Smooth muscle cell (in vitro differentiated cells): ENCODE measurements around the gene PRKAR1A. TPM values are rescaled to one million over a fixed set of nuclear protein-coding genes. Genes with fewer than 3 reads are reported as not detected.

Source experiments
- DNase-seq: peaks from one replicate; lab custom pipeline; 2025; ENCODE audit not compliant: unreplicated experiment; lab: John Stamatoyannopoulos, UW
- H2AFZ ChIP-seq: fragments of 200-600 bp; sonication (generic); 2 replicates; pipeline ENCODE4 v1.6.0; 2016; ENCODE audit warnings: antibody characterized with exemption, low read depth, mild to moderate bottlenecking
- H3F3A ChIP-seq: fragments of 200-600 bp; sonication (generic); 2 replicates; pipeline ENCODE4 v1.6.0; 2017; ENCODE audit warnings: antibody characterized with exemption, low read depth
- H3K27ac ChIP-seq: fragments of 200-600 bp; sonication (generic); 2 replicates; pipeline ENCODE4 v1.5.1; 2016; ENCODE audit warnings: low read depth, mild to moderate bottlenecking
- H3K27me3 ChIP-seq: fragments of 200-600 bp; sonication (generic); 2 replicates; pipeline ENCODE4 v1.6.1; 2016; ENCODE audit warnings: low read depth, mild to moderate bottlenecking
- H3K36me3 ChIP-seq: fragments of 200-600 bp; sonication (generic); 2 replicates; pipeline ENCODE4 v1.5.1; 2016; ENCODE audit warnings: low read depth
- H3K4me1 ChIP-seq: fragments of 200-600 bp; sonication (generic); 2 replicates; pipeline ENCODE4 v1.5.1; 2016; ENCODE audit warnings: low read depth
- H3K4me2 ChIP-seq: fragments of 200-600 bp; sonication (generic); 2 replicates; pipeline ENCODE4 v1.6.0; 2016; ENCODE audit warnings: mild to moderate bottlenecking
- H3K4me3 ChIP-seq: fragments of 200-600 bp; sonication (generic); 2 replicates; pipeline ENCODE4 v1.5.1; 2016; ENCODE audit warnings: mild to moderate bottlenecking
- H3K79me2 ChIP-seq: fragments of 200-600 bp; sonication (generic); 2 replicates; pipeline ENCODE4 v1.6.0; 2016; ENCODE audit warnings: low read depth, mild to moderate bottlenecking
- H3K9ac ChIP-seq: fragments of 200-600 bp; sonication (generic); 2 replicates; pipeline ENCODE4 v1.6.0; 2016; ENCODE audit warnings: low read depth
- H3K9me3 ChIP-seq: fragments of 200-600 bp; sonication (generic); replicated peaks from 2 replicates; pipeline ENCODE4 v1.5.1; 2016; ENCODE audit warnings: low read depth
- H4K20me1 ChIP-seq: fragments of 200-600 bp; sonication (generic); 2 replicates; pipeline ENCODE4 v1.6.0; 2016; ENCODE audit warnings: low read depth
- CTCF ChIP-seq: fragments of 200-600 bp; sonication (generic); IDR thresholded peaks from 2 replicates; pipeline ENCODE4 v1.5.1; 2017; ENCODE audit warnings: borderline replicate concordance, mild to moderate bottlenecking, antibody characterized with exemption; ENCODE audit not compliant: insufficient read depth, poor library complexity, severe bottlenecking
- WGBS: methylation state at CpG from one replicate; pipeline ENCODE4 v1.1.7; 2016; ENCODE audit warnings: low lambda C conversion rate; 5-methylcytosine and 5-hydroxymethylcytosine counted together
- polyA plus RNA-seq: library from polyadenylated mRNA; unstranded; fragments of >200 nt; fragmentation: Nextera tagmentation; extraction: Ambion mirVana; gene quantifications from 2 replicates; pipeline ENCODE4 v1.2.1, GENCODE V29; 2016
- total RNA-seq: library from RNA; depleted of rRNA; stranded (reverse); fragments of >200 nt; gene quantifications from 2 replicates; pipeline ENCODE4 v1.2.3, GENCODE V29; 2014

PRKAR1A gene
- total and polyA plus RNA-seq, 2 experiments from 2014 or later: 302 to 340 TPM

- Histone ChIP-seq H3K27me3 (no peaks in the 10 kb centered on the region), H2AFZ (no peak overlapping the region), H3K4me3 (no peak overlapping the region), H3K79me2 (peaks cover 3% of the 10 kb centered on the region), H3K4me1 (no peaks in the 10 kb centered on the region), H3K9ac (no peak overlapping the region), H3K4me2 (no peak overlapping the region), H4K20me1 (peaks cover 92% of the 10 kb centered on the region), H3K9me3 (no peaks in the 10 kb centered on the region), H3K27ac (no peak overlapping the region), H3F3A (peaks cover 7% of the 10 kb centered on the region), H3K36me3 (peaks cover 27% of the 10 kb centered on the region)
- no peak for TF ChIP-seq CTCF
- no peak for DNase-seq
- 88% methylated on average over 3 of the region's 3 CpGs for WGBS
Measured at GRCh38 chr17:68532826-68533225, 20.6 kb downstream of the PRKAR1A start.

GRCh38 chr17:68533887-68534694, 21.9 kb downstream of the PRKAR1A start:
- Histone ChIP-seq H3K36me3 (peaks cover 19% of the 10 kb centered on the region), H2AFZ (no peak overlapping the region), H3K27me3 (no peaks in the 10 kb centered on the region), H3F3A (peaks cover 7% of the 10 kb centered on the region), H3K79me2 (no peaks in the 10 kb centered on the region), H3K27ac (no peak overlapping the region), H3K4me2 (no peak overlapping the region), H3K9ac (no peak overlapping the region), H3K4me1 (no peaks in the 10 kb centered on the region), H3K9me3 (no peaks in the 10 kb centered on the region), H3K4me3 (no peak overlapping the region), H4K20me1 (peaks cover 86% of the 10 kb centered on the region)
- DNase-seq: no peak
- peak; percentile 39 for TF ChIP-seq CTCF
- 97% methylated on average over 6 of the region's 6 CpGs for WGBS

GRCh38 chr17:68534695-68535088, 22.5 kb downstream of the PRKAR1A start:
- peaks cover 13% of the 10 kb centered on the region for H3K36me3 ChIP-seq
- H4K20me1 ChIP-seq: peaks cover 80% of the 10 kb centered on the region
- no peak for DNase-seq
- H3K27ac ChIP-seq: no peak overlapping the region
- H3K9me3 ChIP-seq: no peaks in the 10 kb centered on the region
- H3K4me1 ChIP-seq: no peaks in the 10 kb centered on the region
- H3K27me3 ChIP-seq: no peaks in the 10 kb centered on the region
- no peak overlapping the region for H3K9ac ChIP-seq
- H3K79me2 ChIP-seq: no peaks in the 10 kb centered on the region
- no peak overlapping the region for H3K4me3 ChIP-seq
- H3K4me2 ChIP-seq: no peak overlapping the region
- no peak for TF ChIP-seq CTCF
- H3F3A ChIP-seq: peaks cover 12% of the 10 kb centered on the region
- 97% methylated on average over 6 of the region's 6 CpGs for WGBS
- no peak overlapping the region for H2AFZ ChIP-seq

- Histone ChIP-seq H3K27ac (peak overlapping the region; percentile 6), H3K27me3 (no peaks in the 10 kb centered on the region), H3K36me3 (peaks cover under 1% of the 10 kb centered on the region), H3K9ac (no peak overlapping the region), H2AFZ (no peak overlapping the region), H3F3A (peaks cover 19% of the 10 kb centered on the region), H3K4me1 (no peaks in the 10 kb centered on the region), H4K20me1 (peaks cover 69% of the 10 kb centered on the region), H3K4me2 (no peak overlapping the region), H3K79me2 (no peaks in the 10 kb centered on the region), H3K9me3 (no peaks in the 10 kb centered on the region), H3K4me3 (no peak overlapping the region)
- TF ChIP-seq CTCF: no peak
- WGBS: 92% methylated on average over 3 of the region's 3 CpGs
- no peak for DNase-seq
Measured at GRCh38 chr17:68535922-68536321, 23.7 kb downstream of the PRKAR1A start.
